WTC11 (cell line): Measurements from ENCODE around the gene TRIM7. TPM values are rescaled to one million over a fixed set of nuclear protein-coding genes. Genes with fewer than 3 reads are reported as not detected.

Experiments used
- ATAC-seq: fragments of 200-7000 bp; cut with Tn5 transposase; 2 replicates; pipeline ENCODE4 v1.10.0; 2021; ENCODE audit warnings: mild to moderate bottlenecking, moderate library complexity
- CTCF ChIA-PET: fragments of 300-600 bp; sonication (Branson Sonifier 250); formaldehyde crosslinking; loops from one replicate; lab custom pipeline; 2021; ENCODE audit warnings: antibody characterized with exemption; lab: Charles Lee
- POLR2A ChIA-PET: fragments of 350-600 bp; sonication (Branson Sonifier 250); formaldehyde crosslinking; loops from one replicate; lab custom pipeline; 2021; ENCODE audit warnings: antibody characterized with exemption; lab: Charles Lee
- DNase-seq: peaks from one replicate; pipeline ENCODE4 v3.0.0; 2021; ENCODE audit warnings: low spot score
- H3K27ac Mint-ChIP-seq: 2 replicates; pipeline ENCODE4 v1.8.0; 2021; ENCODE audit warnings: mixed read lengths
- H3K27me3 Mint-ChIP-seq: 2 replicates; pipeline ENCODE4 v1.8.0; 2021; ENCODE audit warnings: low read depth, mild to moderate bottlenecking, moderate library complexity, mixed read lengths
- H3K36me3 Mint-ChIP-seq: 2 replicates; pipeline ENCODE4 v1.8.0; 2021; ENCODE audit warnings: mixed read lengths
- H3K4me1 Mint-ChIP-seq: 2 replicates; pipeline ENCODE4 v1.8.0; 2022; ENCODE audit warnings: mixed read lengths
- H3K4me3 Mint-ChIP-seq: 2 replicates; pipeline ENCODE4 v1.8.0; 2021; ENCODE audit warnings: mild to moderate bottlenecking, moderate library complexity, mixed read lengths
- H3K9me3 Mint-ChIP-seq: 2 replicates; pipeline ENCODE4 v1.8.0; 2021; ENCODE audit warnings: mixed read lengths
- ATF6 ChIP-seq: sonication (generic); formaldehyde crosslinking; IDR thresholded peaks from 2 replicates; pipeline ENCODE4 v1.8.1; 2023; ENCODE audit warnings: mild to moderate bottlenecking, missing genetic modification reagents
- CREM ChIP-seq: sonication (generic); formaldehyde crosslinking; IDR thresholded peaks from 2 replicates; pipeline ENCODE4 v1.8.1; 2022; ENCODE audit warnings: mild to moderate bottlenecking, missing genetic modification reagents, moderate library complexity
- ERG ChIP-seq: fragments of 250-450 bp; sonication (Bioruptor Pico); IDR thresholded peaks from 2 replicates; pipeline ENCODE4 v1.8.0; 2021; ENCODE audit warnings: mild to moderate bottlenecking
- ESRRA ChIP-seq: sonication (generic); formaldehyde crosslinking; IDR thresholded peaks from 2 replicates; pipeline ENCODE4 v1.8.1; 2022; ENCODE audit warnings: mild to moderate bottlenecking, missing genetic modification reagents, borderline replicate concordance
- FOXK1 ChIP-seq: sonication (generic); formaldehyde crosslinking; IDR thresholded peaks from 2 replicates; pipeline ENCODE4 v1.8.0; 2022; ENCODE audit warnings: mild to moderate bottlenecking, moderate library complexity, missing genetic modification reagents
- FOXP1 ChIP-seq: sonication (generic); formaldehyde crosslinking; IDR thresholded peaks from 2 replicates; pipeline ENCODE4 v1.8.0; 2022; ENCODE audit warnings: missing genetic modification reagents, mild to moderate bottlenecking, moderate library complexity, borderline replicate concordance
- MYBL2 ChIP-seq: sonication (generic); formaldehyde crosslinking; IDR thresholded peaks from 2 replicates; pipeline ENCODE4 v1.8.1; 2023; ENCODE audit warnings: mild to moderate bottlenecking, moderate library complexity, missing genetic modification reagents
- NFE2L1 ChIP-seq: sonication (generic); formaldehyde crosslinking; IDR thresholded peaks from 2 replicates; pipeline ENCODE4 v1.8.1; 2023; ENCODE audit warnings: missing genetic modification reagents
- RORB ChIP-seq: fragments of 250-450 bp; sonication (Bioruptor Pico); IDR thresholded peaks from 2 replicates; pipeline ENCODE4 v1.9.0; 2021; ENCODE audit warnings: mild to moderate bottlenecking
- SMAD4 ChIP-seq: sonication (generic); formaldehyde crosslinking; IDR thresholded peaks from 2 replicates; pipeline ENCODE4 v1.8.0; 2022; ENCODE audit warnings: mild to moderate bottlenecking, missing genetic modification reagents
- TP53 ChIP-seq: sonication (generic); formaldehyde crosslinking; IDR thresholded peaks from 2 replicates; pipeline ENCODE4 v1.8.1; 2023; ENCODE audit warnings: mild to moderate bottlenecking, missing genetic modification reagents
- USF1 ChIP-seq: sonication (generic); formaldehyde crosslinking; IDR thresholded peaks from 2 replicates; pipeline ENCODE4 v1.8.0; 2022; ENCODE audit warnings: mild to moderate bottlenecking, missing genetic modification reagents
- ZBTB43 ChIP-seq: sonication (generic); formaldehyde crosslinking; IDR thresholded peaks from 2 replicates; pipeline ENCODE4 v1.8.1; 2023; ENCODE audit warnings: mild to moderate bottlenecking, missing genetic modification reagents
- ZNF219 ChIP-seq: sonication (generic); formaldehyde crosslinking; IDR thresholded peaks from 2 replicates; pipeline ENCODE4 v1.8.0; 2023; ENCODE audit warnings: missing genetic modification reagents, mild to moderate bottlenecking, borderline replicate concordance
- ZNF671 ChIP-seq: fragments of 250-450 bp; sonication (Bioruptor Pico); IDR thresholded peaks from 2 replicates; pipeline ENCODE4 v1.8.0; 2021; ENCODE audit warnings: mild to moderate bottlenecking
- total RNA-seq: library from RNA; stranded (reverse); gene quantifications from 3 replicates; pipeline ENCODE4 v1.2.3, GENCODE V29; 2021

The TRIM7 gene
- total RNA-seq, 1 experiment from 2014 or later = 1.4 TPM

- ChIA-PET CTCF (interaction anchor here (1.0 to 6.7 kb wide), 5 partner anchors 15 to 26 kb away, joined by 3 to 42 read pairs (median 3); partner anchors contain the start of gene TRIM7), POLR2A (interaction anchor here (0.6 to 1.4 kb wide), 4 partner anchors 13 to 1567 kb away, joined by 3 to 11 read pairs (median 4); partner anchors contain the start of genes HNRNPH1 and TRIM7)
- Mint-ChIP-seq H3K4me1 (peaks cover 16% of the 10 kb centered on the region; the same call in 1 of the 2 replicates), H3K27me3 (peaks cover 34% of the 10 kb centered on the region), H3K4me3 (peak overlapping the region; percentile 97), H3K36me3 (0 out of 2 replicates have a peak, but pooled peaks cover 3% of the 10 kb centered on the region), H3K9me3 (no peaks in the 10 kb centered on the region), H3K27ac (no peak overlapping the region)
- DNase-seq = peak; percentile 48
- no peak for ATAC-seq
- TF ChIP-seq MYBL2 (CRISPR knock-in tag) (peak; percentile 19; the same call in 1 of the 2 replicates), ZBTB43 (CRISPR knock-in tag) (no peak)
Observed at GRCh38 chr5:181190711-181191525, 14.1 kb downstream of the TRIM7 start.

- no peak for ATAC-seq
Observed at GRCh38 chr5:181189962-181190710, 14.9 kb downstream of the TRIM7 start.

GRCh38 chr5:181189363-181189961, 15.5 kb downstream of the TRIM7 start:
- no peak overlapping the region for H3K27ac Mint-ChIP-seq
- TF ChIP-seq FOXK1 (no peak), ZNF671 (no peak), USF1 (CRISPR knock-in tag) (no peak)
- TF ChIP-seq, all 79 proteins: peak for 0
- peak overlapping the region; percentile 97 for H3K4me3 Mint-ChIP-seq
- ChIA-PET CTCF (interaction anchor here (1.0 to 6.7 kb wide), 4 partner anchors 16 to 21 kb away, joined by 3 to 42 read pairs (median 6); partner anchors contain the start of gene TRIM7), POLR2A (interaction anchor here (0.6 to 1.8 kb wide), 4 partner anchors 18 to 1099 kb away, joined by 3 to 11 read pairs (median 4); partner anchors contain the start of gene TRIM41)
- H3K27me3 Mint-ChIP-seq = peaks cover 34% of the 10 kb centered on the region
- no peak for ATAC-seq
- H3K9me3 Mint-ChIP-seq = no peaks in the 10 kb centered on the region; the same call in 1 of the 2 replicates
- H3K36me3 Mint-ChIP-seq = 0 out of 2 replicates have a peak, but pooled peaks cover 3% of the 10 kb centered on the region
- no peak for DNase-seq
- H3K4me1 Mint-ChIP-seq = peaks cover 16% of the 10 kb centered on the region; the same call in 1 of the 2 replicates

More at GRCh38 chr5:181189962-181190710, 14.9 kb downstream of the TRIM7 start:
- H3K36me3 Mint-ChIP-seq = 0 out of 2 replicates have a peak, but pooled peaks cover 3% of the 10 kb centered on the region
- H3K4me1 Mint-ChIP-seq = peaks cover 16% of the 10 kb centered on the region; the same call in 1 of the 2 replicates
- no peak overlapping the region for H3K27ac Mint-ChIP-seq
- CTCF ChIA-PET = interaction anchor here (1.0 to 6.7 kb wide), 4 partner anchors 16 to 21 kb away, joined by 3 to 42 read pairs (median 6); partner anchors contain the start of gene TRIM7
- no peaks in the 10 kb centered on the region for H3K9me3 Mint-ChIP-seq
- peak overlapping the region; percentile 97 for H3K4me3 Mint-ChIP-seq
- POLR2A ChIA-PET = interaction anchor here (0.6 to 1.3 kb wide), 4 partner anchors 17 to 1567 kb away, joined by 3 to 5 read pairs (median 4); partner anchors contain the start of genes HNRNPH1 and TRIM41
- peaks cover 34% of the 10 kb centered on the region for H3K27me3 Mint-ChIP-seq
- no peak for DNase-seq
- 0 out of 2 replicates have a peak, but pooled peaks have one; percentile 31 for TF ChIP-seq FOXP1 (CRISPR knock-in tag)
- TF ChIP-seq RORB (CRISPR knock-in tag) = no peak

- Mint-ChIP-seq H3K4me1 (peaks cover 19% of the 10 kb centered on the region), H3K36me3 (peaks cover 3% of the 10 kb centered on the region; the same call in 1 of the 2 replicates), H3K4me3 (peak overlapping the region; percentile 97), H3K27ac (peak overlapping the region; percentile 88), H3K27me3 (peaks cover 34% of the 10 kb centered on the region), H3K9me3 (no peaks in the 10 kb centered on the region; the same call in 1 of the 2 replicates)
- POLR2A ChIA-PET = interaction anchor here (1.8 kb wide), 1 partner anchor 18 kb away, joined by 11 read pairs; no protein-coding TSS in a partner anchor
- CTCF ChIA-PET = interaction anchor here (1.1 to 6.7 kb wide), 3 partner anchors 15 to 20 kb away, joined by 5 to 42 read pairs (median 7); partner anchors contain the start of gene TRIM7
- peak; percentile 2 for ATAC-seq
- DNase-seq = peak; percentile 78
- no peak for TF ChIP-seq ERG (CRISPR knock-in tag)
- TF ChIP-seq SMAD4 (CRISPR knock-in tag) = no peak
- no peak for TF ChIP-seq FOXP1 (CRISPR knock-in tag)
- TF ChIP-seq NFE2L1 (CRISPR knock-in tag) = 0 out of 2 replicates have a peak, but pooled peaks have one; percentile 35
- no peak for TF ChIP-seq ATF6
- 0 out of 2 replicates have a peak, but pooled peaks have one; percentile 1 for TF ChIP-seq ZNF219 (CRISPR knock-in tag)
- no peak for TF ChIP-seq TP53 (CRISPR knock-in tag)
- TF ChIP-seq ESRRA = no peak
- TF ChIP-seq CREM (CRISPR knock-in tag) = peak; percentile 16; the same call in 1 of the 2 replicates
- peak; percentile 32; the same call in 1 of the 2 replicates for TF ChIP-seq ZBTB43 (CRISPR knock-in tag)
Observed at GRCh38 chr5:181188700-181189362, 16.2 kb downstream of the TRIM7 start.
